ENCODE results near the gene KIAA1671.

KIAA1671 gene

DNA sequence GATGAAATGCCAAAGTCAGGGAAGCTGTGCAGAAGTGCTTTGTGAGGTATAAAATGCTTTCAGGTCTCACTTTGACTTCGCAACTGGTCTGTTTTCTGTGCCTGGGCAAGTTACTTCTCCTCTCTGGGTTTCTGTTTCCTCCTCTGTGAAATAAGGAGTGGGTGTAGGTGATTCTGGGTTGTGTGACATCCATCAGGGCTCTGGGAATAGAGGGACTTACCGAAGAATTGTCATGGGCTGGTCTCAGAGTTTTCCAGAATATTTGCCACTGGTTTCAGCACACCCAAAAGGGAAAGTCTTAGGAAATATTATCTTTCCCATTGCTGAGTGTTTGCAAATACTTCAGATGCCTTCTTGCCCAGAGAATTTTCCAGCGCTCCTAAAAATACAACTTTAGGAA lies 118.4 kb downstream of the KIAA1671 start:
- DNase-seq, result no peak

DNA sequence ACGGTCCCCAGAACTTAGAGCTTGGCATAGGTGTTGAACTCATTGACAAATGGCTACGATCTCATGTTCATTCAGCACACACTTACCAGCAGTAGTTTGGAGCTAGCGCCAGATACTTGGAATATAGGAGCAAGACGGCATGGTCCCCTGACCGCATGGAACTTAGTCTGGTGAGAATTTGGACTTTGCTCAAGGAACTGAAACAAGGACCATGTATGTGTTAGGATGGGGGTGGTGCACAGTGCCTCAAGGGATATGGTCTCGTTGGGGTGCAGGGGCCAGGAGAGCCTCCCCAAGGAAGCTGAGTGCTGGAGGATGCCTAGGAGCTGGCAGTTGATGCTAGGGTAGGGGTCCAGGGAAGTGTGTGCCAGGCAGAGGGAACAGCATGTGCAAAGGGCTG lies 119.2 kb downstream of the KIAA1671 start:
- no peak for DNase-seq

DNA sequence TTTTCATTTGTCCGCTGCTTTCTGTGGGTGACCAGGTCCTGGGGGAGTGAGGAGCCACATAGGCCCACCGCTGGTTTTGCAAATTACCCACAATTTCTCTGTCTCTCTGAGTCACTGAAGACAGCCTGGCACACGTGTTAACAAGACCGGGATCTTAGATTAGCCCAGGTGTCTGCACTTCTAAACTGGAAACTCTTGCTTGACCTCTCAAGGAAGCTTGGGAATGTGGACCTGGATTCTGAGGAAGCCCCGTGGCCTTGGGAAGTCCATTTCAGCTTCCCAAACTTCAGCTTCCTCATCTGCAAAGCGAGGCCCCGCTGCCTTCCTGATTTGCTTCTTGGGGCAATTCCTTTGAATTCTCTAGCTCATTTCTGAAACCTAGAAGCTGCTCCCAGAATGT lies 119.9 kb downstream of the KIAA1671 start:
- DNase-seq, result no peak

DNA sequence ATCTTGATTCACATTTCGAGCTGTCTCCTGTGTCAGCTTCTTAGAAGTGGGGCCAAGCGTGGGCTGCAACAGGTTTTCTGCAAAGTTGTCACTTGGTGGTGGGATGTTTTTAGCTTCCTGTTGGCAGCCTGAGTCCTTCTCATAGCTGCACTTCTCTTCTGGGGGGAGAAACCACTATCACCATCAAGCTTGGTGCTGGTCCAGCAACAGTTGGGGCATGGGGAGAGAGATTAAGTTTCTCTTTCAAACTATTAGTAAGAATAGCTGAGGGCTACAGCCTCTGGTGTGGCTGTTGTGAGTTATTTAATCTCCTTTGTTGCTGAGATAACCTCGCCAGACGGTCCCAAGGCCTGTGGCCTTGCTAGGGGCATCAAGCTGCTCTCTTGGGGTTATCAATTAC lies 123.8 kb downstream of the KIAA1671 start:
- no peak for DNase-seq

DNA sequence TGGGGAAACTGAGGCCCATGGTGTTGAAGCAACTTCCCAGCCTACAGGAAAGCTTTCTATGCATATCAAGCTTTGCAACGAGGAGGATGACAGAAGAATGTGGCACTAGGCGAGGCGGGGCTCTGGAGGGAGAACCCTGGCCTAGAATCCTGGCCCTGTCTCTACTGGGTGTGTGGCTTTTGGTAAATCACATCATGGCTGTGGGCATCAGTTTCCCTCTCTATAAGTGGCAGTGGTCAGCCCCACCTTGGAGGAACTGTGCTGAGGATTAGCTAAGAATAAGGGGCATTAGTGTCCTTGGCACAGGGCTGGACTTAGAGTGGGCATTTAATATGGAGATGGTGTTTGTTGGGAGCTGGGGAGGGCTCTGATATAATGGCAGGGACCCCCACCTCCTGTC lies 124.5 kb downstream of the KIAA1671 start:
- no peak for DNase-seq

DNA sequence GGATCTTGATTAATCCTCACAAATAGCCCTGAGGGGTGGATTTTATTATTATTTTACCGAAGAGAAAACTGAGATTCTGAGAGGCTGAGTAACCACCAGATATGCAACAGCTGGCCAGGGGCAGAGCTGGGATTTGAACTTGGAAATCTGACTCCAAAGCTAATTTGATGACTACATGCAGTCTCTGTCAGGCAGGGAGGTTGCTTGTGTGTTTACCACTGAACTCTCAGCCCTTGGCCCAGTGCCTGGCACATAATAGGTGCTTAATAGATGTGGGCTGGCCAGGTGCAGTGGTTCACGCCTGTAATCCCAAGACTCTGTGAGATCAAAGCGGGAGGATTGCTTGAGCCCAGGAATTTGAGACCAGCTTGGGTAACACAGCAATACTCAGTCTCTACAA lies 125.4 kb downstream of the KIAA1671 start:
- no peak for DNase-seq

DNA sequence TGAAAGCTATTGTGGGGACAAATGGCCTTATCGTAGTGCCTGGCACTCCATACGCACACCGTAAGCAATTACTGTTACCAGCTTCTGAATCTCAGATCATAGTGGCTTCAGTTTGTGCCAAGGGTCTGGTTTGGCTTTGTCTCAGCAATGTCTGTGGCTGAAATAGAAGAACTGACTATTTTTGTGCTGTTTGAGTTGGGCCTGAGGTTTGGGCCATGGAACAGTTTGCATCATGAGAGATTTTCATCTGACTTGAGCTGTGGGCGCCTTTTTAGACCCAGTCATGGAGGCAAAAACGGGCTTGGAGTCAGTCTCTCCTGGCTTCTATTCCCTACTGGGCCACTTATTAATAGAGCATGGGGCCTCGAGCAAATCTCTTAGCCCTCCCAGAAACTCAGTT lies 126.1 kb downstream of the KIAA1671 start:
- DNase-seq, result no peak

DNA sequence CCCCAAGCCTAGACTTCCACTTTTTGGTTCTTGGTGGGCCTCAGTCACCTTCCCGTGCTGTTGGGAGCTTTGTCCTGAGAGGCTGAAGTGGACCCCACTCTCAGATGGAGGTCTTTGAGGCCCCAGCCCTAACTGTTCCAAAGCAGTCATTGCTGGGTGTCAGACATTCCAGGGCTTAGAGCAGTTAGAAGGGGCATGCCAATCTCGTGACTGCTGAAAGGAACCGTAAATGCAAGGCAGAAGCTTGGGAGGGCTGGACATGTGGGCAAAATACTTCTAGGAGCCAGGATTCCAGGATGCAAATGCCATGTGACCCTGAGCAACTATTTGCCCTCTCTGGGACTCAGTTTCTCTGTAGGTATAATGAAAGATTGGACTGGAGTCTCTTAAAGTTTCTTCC lies 128.3 kb downstream of the KIAA1671 start:
- no peak for DNase-seq

DNA sequence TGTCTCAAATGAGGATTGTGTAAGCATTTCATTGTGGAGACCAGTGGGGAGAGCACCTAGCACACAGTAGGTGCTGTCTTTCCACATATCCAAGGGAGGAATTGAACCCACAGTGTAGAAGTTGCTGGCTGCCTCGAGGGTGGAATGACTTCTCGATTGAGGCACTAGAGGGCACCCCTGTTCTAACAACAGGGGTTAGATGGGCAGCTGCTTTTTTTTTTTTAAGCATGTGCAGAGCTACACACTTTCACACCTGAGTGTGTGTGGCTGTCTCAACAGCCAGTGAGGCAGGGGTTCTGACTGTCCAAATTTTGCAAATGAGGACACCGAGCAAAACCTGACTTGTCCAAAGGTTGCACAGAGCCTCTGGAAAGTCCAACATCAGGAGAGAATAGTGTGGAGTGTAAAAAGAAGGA lies 128.9 kb downstream of the KIAA1671 start:
- DNase-seq, result no peak

DNA sequence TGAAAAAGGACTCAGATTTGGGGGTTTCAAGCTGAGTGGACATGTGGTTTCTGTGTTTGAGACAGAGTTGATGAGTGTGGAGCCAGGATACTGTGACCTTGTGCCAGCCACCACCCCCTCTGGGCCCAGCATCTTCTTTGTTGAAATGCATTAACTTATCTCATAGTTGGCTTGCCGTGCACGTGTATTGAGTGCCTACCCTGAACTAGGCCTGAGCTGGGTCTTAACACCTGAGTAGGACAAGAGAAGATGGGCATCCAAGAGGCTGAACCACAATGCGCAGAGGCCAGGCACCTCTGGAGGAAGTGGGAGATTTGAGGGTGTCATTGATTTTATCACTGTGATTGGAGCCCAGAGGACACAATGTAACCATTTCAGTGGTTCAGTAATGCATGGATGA lies 129.6 kb downstream of the KIAA1671 start:
- no peak for DNase-seq

DNA sequence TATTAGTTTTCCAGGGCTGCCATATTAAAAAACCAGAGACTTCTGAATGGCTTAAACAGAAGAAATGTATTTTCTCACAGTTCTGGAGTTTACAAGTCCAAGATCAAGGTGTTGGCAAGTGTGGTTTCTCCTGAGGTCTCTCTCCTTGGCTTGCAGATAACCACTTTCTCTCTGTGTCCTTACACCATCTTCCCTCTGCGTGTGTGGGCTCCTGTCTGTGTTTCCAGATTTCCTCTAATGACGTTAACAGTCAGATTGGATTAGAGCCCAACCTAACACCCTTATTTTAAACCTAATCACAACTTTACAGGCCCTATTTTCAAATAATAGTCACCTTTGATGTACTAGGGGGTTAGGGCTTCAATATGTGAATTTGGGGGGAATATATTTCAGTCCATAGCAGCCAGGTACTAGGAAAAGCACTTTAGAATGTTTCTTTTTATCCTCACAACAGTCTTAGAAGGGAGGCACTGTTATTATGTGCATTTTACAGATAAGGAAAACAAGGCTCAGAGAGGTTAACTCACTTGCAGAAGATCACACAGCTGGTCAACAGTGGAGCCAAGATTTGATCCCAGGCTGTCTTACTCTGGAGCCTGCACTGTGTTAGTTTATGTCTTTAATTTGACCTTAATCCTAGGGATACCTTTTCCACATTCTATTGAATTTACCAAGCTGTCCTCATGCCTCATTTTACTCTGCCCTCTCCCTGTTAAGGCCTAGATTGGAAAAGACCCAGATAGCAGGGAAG lies 130.7 kb downstream of the KIAA1671 start:
- no peak for DNase-seq

DNA sequence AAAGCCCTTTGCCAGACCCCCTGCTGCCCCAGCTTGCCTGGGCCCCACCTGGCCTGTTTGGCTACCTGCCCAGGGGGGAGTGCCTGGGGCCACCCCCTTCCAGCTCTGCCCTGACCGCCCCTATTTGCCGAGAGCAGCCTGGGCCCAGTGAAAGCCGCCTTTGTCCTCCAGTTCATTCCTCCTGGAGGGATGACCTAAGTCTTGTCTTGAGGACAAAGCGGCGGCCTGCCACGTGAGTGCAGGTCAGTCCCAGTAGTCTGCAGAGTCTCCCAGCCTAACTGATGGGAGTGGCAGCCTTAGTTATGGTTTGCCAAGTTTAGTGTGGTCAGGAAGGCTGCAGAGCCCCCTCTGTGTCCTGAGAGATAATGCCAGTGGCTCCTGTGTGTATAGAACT lies 131.3 kb downstream of the KIAA1671 start:
- DNase-seq, result no peak

DNA sequence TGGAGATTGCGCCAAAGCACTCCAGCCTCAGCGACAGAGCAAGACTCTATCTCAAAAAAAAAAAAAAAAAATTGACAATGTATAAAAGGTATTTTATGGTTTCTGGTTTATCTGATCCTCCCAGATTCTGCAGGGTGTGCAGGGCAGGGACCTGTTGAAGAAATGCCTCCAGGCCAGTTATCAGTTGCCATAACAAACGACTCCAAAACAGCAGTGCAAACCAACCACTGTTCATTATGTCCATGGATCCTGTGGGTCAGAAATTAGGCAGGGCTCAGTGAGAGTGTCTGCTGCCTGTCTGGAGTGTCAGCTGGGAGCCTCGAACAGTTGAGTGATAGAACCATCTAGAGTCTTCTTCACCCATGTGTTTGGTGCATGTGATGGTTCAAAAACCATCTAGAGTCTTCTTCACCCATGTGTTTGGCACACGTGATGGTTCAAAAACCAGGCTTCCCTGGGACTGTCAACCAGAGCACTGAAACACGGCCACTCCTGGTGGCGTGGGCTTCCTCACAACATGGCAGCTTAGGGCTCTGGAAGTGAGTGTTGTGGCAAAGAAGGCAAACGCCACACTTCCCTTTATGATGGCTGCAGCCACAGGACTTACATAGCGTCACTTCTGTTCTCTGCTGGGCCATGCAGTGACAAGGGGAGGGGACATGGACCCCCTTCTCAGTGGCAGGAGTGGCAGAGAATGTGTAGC lies 132.0 kb downstream of the KIAA1671 start:
- no peak for DNase-seq

DNA sequence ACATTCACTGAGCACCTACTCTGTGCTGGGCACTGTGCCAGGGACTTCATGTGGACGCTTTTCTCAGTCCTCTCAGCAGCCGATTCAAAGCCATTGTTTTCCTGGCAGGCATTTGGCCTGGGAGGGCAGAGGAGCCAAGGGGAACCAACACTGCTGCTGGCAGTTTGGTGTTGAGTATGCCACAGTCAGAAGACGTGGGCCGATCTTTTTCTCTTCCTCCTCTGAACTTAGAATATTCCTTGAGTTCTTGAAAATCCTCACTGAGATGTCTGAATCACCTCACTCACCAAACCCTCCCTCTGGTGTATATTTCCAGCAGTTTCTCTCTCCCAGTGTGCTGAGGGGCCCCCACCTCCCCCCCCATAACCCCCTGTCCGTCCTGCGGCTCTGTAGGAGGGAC lies 132.6 kb downstream of the KIAA1671 start:
- no peak for DNase-seq

DNA sequence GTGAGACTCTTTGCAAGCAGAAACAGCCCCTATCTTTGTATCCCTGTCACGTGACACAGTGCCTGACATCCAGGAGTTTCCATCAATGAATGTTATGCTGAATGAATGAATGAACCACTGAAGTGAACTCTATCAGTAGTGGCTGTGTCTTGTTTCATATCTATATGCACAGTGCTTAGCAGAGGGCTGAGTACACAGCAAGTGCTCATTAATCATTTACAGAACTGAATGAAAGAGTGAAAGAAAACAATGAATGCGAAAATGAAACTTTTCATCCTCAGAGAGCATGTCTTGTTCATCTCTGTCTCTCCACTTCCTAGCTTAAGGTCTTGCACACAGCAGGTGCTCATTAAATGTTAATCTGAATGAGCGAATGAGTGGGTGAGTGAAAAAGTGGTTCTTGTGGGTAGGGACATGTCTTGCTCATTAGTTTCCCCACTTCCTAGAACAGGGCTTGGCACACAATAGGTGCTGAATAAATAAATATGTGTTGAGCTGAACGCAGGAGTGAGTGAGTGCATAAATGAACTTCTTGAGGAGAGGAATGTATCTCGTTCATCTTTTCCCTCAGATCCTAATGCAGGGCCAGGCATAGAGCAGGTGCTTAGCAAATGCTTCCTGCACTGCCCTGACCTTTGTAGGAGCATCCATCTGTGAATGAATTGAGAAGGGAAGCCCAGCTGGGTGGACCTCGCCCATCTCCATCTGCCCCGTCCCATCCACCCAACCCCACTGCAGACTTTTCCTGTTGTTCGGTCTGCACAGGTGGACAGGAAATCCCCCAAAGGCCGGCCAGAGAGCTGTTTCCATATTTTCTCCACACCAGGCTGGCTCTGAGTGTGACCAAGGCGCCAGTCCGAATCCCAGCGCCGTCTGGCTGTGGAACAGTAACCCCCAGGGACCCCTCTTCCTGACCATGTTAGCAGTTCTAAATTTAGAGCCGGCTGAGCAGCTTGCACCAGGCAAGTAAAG lies 133.7 kb downstream of the KIAA1671 start:
- no peak for DNase-seq

DNA sequence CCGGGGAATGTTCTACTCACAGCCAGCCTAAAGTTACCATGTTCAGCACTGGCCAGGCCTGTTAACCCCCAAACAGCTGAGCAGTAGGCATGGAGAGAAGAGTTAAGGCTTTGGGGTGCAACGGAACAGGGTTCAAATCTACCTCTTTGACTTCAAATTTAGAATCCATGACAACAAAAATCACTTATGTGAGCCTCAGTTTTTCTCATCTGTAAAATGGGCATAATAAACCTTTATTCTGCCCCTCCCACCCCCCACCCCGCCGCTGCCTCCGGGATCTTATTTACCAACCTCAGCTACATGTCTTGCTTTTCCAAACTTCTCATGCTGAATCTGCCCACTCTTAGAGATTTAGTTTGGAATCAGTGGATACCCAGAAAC lies 134.4 kb downstream of the KIAA1671 start:
- DNase-seq, result no peak

DNA sequence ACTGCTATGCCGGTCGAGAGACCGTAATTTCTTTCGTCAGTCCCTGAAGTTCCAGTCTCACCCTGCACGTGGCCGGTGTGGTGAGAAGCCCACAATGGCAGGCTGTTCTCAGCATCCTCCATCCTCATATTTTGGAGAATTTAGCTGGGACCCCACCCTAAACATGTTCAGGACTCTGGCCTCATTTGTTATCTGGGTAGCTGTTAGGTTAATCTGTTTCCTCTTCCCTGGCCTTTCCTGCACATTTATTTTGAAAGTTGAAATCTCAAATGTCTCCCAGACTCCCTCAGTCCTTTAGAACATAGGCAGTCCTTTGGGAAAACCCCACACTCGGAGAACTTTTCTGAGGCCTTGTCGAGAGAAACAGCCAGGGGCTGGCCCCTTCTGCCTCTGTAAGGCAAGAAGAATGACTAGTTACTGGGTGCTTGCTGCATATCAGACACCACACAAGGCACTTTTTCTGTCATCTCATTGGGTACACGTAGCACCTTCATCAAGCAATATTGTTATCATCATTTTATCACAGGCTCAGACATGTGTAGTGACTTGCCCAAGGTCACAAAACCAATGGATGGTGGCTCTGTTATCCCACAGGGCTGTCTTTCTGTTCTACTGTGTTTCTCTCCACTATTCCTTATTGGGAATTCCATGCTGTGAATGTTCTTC lies 137.8 kb downstream of the KIAA1671 start:
- no peak for DNase-seq

DNA sequence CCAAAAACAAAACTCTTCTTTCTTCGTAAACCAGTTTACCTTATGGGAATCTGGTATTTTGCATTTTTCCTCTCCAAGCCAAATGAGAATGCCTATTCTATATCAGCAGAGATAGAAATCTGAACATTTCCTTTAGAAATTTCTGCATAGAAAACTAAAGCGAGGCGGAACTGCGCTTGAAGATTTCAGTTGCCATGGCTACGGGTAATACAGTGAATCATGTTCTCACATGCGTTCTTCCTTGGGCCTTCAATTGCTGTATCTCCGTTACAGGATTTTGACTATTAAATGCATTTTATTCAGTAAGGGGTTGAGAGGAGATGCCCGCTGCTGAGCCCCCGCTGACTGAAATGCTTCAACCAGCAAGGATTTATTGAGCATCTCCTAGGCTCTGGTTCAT lies 138.9 kb downstream of the KIAA1671 start:
- DNase-seq, result no peak

DNA sequence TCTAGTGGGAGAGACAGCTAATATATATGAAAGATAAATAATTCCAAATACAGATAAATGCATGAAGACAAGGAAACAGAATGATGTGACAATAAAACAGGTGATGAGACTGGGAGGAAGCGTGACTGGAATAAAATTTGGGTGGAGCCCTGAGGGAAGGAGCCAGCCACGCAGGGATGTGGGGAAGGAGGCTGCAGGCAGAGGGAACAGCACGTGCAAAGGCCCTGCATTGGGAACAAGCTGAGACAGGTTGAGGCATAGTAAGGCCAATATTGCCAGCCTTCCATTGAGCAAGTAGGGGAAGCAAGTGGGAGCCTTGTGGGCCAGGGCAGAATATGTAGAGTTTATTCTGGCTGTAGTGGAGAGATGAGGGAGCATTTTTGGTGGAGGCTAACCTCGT lies 139.6 kb downstream of the KIAA1671 start:
- DNase-seq, result no peak

DNA sequence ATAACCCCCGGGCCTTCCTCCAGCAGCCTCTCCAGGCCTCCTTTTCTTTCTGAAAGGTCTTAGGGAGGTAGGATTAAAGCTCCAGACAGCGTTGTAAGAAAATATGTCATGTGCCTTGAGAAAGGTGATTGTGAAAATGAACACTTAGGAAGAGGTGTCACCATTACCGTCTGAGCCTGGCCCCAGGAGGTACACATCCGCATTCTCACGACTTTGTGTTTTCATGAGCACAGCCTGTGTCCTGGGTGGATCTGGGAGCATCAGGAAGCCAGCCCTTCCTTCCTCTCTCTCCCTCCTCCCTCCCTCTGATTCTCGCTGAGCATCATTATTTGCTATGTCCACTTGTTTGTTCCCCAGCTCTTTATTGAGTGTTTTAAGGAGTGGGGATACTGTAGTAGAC lies 142.1 kb downstream of the KIAA1671 start:
- no peak for DNase-seq

DNA sequence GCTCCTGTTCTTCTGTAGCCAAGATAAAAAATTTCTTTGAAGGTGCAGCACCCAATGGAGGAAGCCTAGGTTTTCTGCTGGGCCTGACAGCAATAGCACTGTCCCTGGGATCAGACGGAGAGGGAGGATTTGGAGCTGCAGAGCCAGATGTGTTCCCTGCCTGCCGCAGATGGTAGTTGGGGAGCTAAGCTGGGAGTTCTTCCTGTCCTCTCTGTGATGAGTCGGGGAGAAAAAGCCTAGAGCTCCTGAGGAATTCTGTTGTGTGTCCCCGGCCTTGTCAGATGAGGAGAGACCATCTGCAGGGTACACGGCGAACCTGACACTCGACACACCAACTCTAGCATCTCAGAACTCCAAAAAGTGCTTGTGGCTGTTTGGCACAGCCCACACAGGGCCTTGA lies 143.4 kb downstream of the KIAA1671 start:
- DNase-seq, result no peak

DNA sequence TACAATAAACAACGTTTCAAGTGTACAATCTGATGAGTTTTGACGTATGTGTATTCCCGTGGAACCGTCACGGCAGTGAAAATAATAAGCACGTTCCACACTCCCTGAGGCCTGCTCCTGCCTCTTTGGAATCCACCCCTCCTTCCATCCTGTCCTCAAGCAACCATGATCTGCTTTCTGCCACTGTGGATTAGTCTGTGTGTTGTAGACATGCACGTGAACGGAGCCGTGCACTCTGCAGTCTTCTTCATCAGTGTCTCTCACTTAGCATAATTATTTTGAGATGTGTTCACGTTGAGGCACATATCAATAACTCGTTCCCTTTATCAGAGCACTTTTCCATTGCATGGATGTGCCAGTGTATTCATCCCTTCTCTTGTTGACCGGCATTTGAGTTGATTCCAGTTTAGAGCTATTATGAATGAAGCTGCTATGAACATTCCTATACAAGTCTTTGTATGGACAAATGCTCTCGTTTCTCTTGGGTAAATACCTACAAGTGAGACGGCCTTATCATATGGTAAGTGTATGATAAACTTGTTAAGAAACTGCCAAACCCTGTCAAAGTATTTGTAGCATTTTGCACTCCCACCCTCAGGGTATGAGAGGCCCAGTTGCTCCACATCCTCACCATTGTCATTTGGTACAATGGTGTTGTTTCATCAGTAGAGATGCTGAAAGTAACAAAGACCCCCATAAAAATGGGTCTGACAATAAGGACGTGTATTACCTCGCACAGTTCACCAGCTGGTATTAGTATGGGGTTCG lies 144.3 kb downstream of the KIAA1671 start:
- no peak for DNase-seq

All from HCEC 1CT (cell line).